ENCODE data around the gene SCUBE3.

Gene SCUBE3

GRCh38 chr6:35181933-35182612, 31.7 kb upstream of the SCUBE3 start:
- DNase-seq = no peak

GRCh38 chr6:35183281-35183680, 30.5 kb upstream of the SCUBE3 start:
- DNase-seq = no peak

DNA sequence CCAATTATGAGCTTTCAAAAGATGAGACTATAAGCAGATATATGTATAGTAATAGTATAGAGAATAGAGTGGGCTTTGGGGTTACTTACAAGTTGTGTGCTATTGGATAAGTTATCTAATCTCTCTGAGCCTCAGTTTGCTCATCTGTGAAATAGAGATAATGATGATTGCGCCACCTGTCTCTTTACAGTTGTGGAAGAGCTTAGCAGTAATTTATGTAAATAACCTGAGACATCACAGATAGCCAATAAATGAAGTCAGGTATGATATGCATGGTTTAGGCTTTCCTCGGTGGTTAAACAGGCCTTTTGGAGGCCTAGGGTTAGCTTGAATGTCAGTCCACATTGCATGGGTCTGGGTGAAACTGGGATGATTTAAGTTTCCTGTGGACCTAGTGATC, 29.8 kb upstream of the SCUBE3 start:
- DNase-seq = no peak

- DNase-seq = no peak
Measured at GRCh38 chr6:35184580-35185301, 29.0 kb upstream of the SCUBE3 start.

- DNase-seq = no peak
Measured at GRCh38 chr6:35185302-35185681, 28.5 kb upstream of the SCUBE3 start.

DNA sequence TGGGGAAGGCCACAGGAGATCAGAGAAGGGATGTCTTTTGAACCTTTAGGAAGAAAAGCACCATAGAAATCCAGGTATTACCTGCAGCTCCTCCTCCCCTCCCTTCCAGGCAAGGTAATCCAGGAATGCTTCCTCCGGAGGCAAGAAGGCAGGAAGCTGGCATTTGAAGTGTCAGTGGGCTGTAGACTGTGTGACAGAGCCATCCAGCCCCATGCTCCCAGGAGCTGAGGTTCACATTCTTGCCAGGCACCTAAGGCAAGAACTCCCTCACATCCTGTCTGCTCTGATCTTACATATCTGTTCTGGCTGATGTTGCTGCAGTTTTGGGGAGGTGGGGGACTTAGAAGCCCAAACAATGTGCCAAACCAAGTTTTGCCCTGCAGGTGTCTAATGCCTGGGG, 27.8 kb upstream of the SCUBE3 start:
- no peak for DNase-seq

DNA sequence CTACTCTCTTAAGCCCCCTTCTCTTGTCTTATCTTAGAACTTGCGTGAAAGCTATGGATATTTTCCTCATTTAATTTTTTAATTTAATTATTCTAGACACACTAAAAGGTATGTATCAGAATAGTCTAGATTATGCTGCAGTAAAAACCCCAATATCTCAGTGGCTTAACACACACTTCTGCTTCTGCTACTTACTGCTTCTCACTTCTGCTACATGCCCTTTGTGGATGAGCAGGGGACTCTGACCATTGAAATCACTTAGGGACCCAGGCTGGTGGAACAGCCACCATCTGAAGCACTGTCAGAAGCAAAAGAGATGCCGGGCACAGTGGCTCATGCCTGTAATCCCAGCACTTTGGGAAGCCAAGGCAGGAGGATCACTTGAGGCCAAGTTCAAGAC, 27.2 kb upstream of the SCUBE3 start:
- no peak for DNase-seq

GRCh38 chr6:35188886-35189285, 24.9 kb upstream of the SCUBE3 start:
- DNase-seq = no peak

GRCh38 chr6:35190306-35190705, 23.4 kb upstream of the SCUBE3 start:
- no peak for DNase-seq

DNA sequence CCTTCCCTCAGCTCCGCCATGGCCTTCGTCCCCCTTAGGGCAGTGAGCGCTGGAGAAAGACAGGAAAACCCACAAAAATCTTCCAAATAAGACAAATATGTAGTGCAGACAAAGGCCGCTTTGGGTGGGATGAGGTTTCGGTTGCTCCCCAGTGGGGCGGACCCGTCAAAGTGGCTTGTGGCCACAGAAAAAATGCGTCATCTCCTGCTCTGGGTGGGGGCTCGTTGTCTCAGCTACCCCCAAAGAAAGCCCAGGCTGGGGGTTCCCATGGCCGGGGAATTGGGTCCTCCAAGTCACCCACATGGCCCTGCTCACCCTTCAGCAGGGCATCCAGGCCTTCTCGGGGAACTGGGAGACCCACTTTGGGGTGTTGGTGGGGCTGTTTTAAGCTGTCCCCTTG, 21.9 kb upstream of the SCUBE3 start:
- no peak for DNase-seq

DNA sequence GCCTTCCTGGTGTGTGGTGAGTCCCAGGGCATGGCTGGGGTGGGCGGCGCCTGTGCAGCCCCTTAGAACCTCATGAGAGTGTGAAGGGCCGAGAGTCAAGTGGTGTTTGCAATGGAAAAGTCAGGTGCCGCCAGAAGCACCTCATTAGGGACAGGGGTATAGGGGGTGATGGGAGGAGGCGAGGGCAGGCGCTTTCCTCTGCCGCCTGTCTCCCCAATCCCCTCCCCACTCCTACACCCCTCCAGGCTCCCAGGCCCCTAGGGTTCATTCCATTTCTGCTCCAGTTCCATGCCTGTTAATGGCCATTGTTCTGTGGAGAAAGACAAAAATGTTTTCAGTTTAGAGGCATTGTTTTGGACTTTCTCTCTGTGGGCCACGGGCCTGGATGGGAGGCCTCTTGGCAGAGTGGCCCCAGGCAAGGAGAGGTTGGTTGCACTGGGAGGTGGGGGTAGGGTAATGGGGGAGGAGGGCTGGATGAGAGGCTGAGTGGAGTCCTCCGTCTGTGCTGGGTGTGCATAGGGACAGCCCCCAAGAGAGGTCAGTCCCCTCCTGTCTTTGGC, 21.4 kb upstream of the SCUBE3 start:
- DNase-seq = no peak

- no peak for DNase-seq
Measured at GRCh38 chr6:35194390-35194789, 19.4 kb upstream of the SCUBE3 start.

- no peak for DNase-seq
Measured at GRCh38 chr6:35195120-35195780, 18.5 kb upstream of the SCUBE3 start.

GRCh38 chr6:35197196-35197595, 16.6 kb upstream of the SCUBE3 start:
- no peak for DNase-seq

GRCh38 chr6:35199866-35200265, 13.9 kb upstream of the SCUBE3 start:
- DNase-seq = no peak

DNA sequence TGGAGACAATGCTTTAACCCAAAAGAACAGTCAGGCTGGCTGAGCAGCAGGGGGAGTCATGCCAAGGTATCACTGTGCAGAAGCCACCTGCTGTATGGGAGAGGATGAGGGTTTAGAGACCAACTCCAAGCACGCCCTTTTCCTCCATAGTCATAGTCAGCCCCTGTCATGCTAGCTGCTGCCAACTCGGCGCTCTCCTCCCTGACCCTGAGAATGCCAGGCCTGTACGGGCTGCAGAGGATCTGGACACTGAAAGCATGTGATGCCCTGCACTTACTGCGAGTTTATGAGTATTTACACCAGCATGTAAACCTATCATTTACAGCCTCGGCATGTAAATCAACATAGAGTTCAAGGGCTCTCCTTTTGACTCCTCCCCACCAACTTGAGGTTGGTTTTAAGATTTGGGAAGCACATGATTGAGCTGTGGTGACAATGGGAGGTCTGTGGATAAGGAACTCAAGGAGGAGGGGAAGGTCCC, 11.7 kb upstream of the SCUBE3 start:
- no peak for DNase-seq

GRCh38 chr6:35203152-35203670, 10.5 kb upstream of the SCUBE3 start:
- DNase-seq = no peak

DNA sequence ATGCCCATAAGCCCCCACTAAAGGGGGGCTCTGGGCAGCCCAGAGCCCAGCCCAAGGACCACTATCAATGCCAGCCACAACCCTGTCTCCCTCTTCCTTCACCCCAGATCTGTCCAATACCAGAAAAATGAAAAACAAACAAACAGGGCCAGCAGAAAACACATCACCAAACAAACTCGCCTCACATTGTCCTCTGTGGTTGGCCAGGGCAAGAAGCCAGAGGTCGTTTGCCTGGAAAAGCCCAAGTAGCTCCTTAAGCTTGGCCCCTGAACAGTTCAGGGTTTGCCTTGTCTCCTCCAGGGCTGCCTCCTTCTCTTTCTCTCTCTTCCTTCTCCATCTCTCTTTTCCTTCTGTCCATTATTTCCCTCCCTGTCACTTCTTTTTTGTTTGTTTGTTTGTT, 10.1 kb upstream of the SCUBE3 start:
- DNase-seq = no peak

- no peak for DNase-seq
Measured at GRCh38 chr6:35206346-35206745, 7.4 kb upstream of the SCUBE3 start.

DNA sequence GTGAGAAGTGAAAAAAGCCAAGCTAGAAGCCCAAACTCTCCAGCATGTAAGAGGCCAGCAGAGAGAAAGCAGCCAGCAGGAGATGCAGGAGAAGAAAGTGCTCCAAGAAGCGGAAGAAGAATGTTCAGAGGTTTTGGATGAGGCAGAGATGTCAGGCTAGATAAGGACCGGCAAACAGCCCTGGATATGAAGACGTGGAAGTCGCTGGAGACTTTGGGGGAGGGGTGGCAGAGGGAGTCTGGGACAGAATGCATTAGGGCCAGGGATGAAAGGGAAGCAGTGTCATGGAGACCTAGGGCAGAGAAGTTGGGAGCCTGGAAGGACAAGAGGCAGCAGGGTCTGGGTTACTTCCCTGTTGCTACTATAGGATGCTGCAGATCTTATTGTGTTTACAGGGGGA, 5.3 kb upstream of the SCUBE3 start:
- DNase-seq = no peak

- no peak for DNase-seq
Measured at GRCh38 chr6:35209081-35209480, 4.7 kb upstream of the SCUBE3 start.

GRCh38 chr6:35209622-35210247, 4.0 kb upstream of the SCUBE3 start:
- DNase-seq = no peak

- DNase-seq = no peak
Measured at GRCh38 chr6:35213298-35213791, 411 bp upstream of the SCUBE3 start.
